H9 (cell line): ENCODE data around the gene HOXD8. TPM values are rescaled to one million over a fixed set of nuclear protein-coding genes. Genes with fewer than 3 reads are reported as not detected.

ENCODE experiments used
- DNase-seq: peaks from one replicate; pipeline ENCODE4 v3.0.0-alpha.2; 2017
- H2AFZ ChIP-seq: one replicate; pipeline ENCODE4 v1.6.1; 2013; ENCODE audit warnings: mild to moderate bottlenecking, low read length, control low read depth, moderate library complexity
- H2AK5ac ChIP-seq: 2 replicates; pipeline ENCODE4 v1.6.1; 2013; ENCODE audit warnings: low read length, control low read depth, mixed read lengths; ENCODE audit not compliant: insufficient read length
- H2BK120ac ChIP-seq: one replicate; pipeline ENCODE4 v1.6.1; 2013; ENCODE audit warnings: low read depth, mild to moderate bottlenecking, low read length, control low read depth, inconsistent platforms; ENCODE audit not compliant: poor library complexity, severe bottlenecking
- H2BK12ac ChIP-seq: 2 replicates; pipeline ENCODE4 v1.6.1; 2013; ENCODE audit warnings: low read length, control low read depth, mixed read lengths, low read depth; ENCODE audit not compliant: insufficient read length
- H2BK15ac ChIP-seq: 2 replicates; pipeline ENCODE4 v1.6.1; 2013; ENCODE audit warnings: low read depth, low read length, control low read depth
- H2BK20ac ChIP-seq: one replicate; pipeline ENCODE4 v1.6.1; 2013; ENCODE audit warnings: low read depth, mild to moderate bottlenecking, low read length, control low read depth, inconsistent platforms; ENCODE audit not compliant: poor library complexity, severe bottlenecking
- H2BK5ac ChIP-seq: 2 replicates; pipeline ENCODE4 v1.6.1; 2013; ENCODE audit warnings: low read length, control low read depth, mixed read lengths; ENCODE audit not compliant: insufficient read length
- H3K14ac ChIP-seq: 2 replicates; pipeline ENCODE4 v1.6.1; 2013; ENCODE audit warnings: low read length, control low read depth; ENCODE audit not compliant: insufficient read depth
- H3K18ac ChIP-seq: 2 replicates; pipeline ENCODE4 v1.6.1; 2013; ENCODE audit warnings: low read depth, mild to moderate bottlenecking, mixed read lengths, low read length, control low read depth; ENCODE audit not compliant: insufficient read length
- H3K23ac ChIP-seq: 2 replicates; pipeline ENCODE4 v1.6.1; 2013; ENCODE audit warnings: low read length, control low read depth, mixed read lengths, low read depth; ENCODE audit not compliant: insufficient read length
- H3K23me2 ChIP-seq: 2 replicates; pipeline ENCODE4 v1.6.1; 2013; ENCODE audit warnings: low read depth, mild to moderate bottlenecking, mixed read lengths, low read length, control low read depth; ENCODE audit not compliant: insufficient read length, poor library complexity, severe bottlenecking
- H3K27ac ChIP-seq: 2 replicates; pipeline ENCODE4 v1.5.1; 2013; ENCODE audit warnings: low read length, control low read depth, mixed read lengths, low read depth; ENCODE audit not compliant: insufficient read length
- H3K27me3 ChIP-seq: 2 replicates; pipeline ENCODE4 v1.6.1; 2013; ENCODE audit warnings: low read length, control low read depth, inconsistent platforms; ENCODE audit not compliant: insufficient read depth
- H3K4ac ChIP-seq: 2 replicates; pipeline ENCODE4 v1.6.1; 2013; ENCODE audit warnings: low read depth, mild to moderate bottlenecking, control low read depth, inconsistent platforms, low read length, moderate library complexity
- H3K4me1 ChIP-seq: 2 replicates; pipeline ENCODE4 v1.6.1; 2013; ENCODE audit warnings: low read length, control low read depth, inconsistent platforms; ENCODE audit not compliant: insufficient read depth
- H3K4me2 ChIP-seq: 2 replicates; pipeline ENCODE4 v1.6.1; 2013; ENCODE audit warnings: low read length, control low read depth, mixed read lengths; ENCODE audit not compliant: insufficient read length, insufficient read depth
- H3K56ac ChIP-seq: 2 replicates; pipeline ENCODE4 v1.6.1; 2013; ENCODE audit warnings: low read depth, mild to moderate bottlenecking, mixed read lengths, low read length, control low read depth; ENCODE audit not compliant: insufficient read length
- H3K79me1 ChIP-seq: 2 replicates; pipeline ENCODE4 v1.6.1; 2013; ENCODE audit warnings: low read depth, mild to moderate bottlenecking, moderate library complexity, low read length, control low read depth, inconsistent platforms; ENCODE audit not compliant: insufficient read depth, poor library complexity, severe bottlenecking
- H3K79me2 ChIP-seq: 2 replicates; pipeline ENCODE4 v1.6.1; 2013; ENCODE audit warnings: low read length, control low read depth, inconsistent platforms; ENCODE audit not compliant: insufficient read depth
- H3K9ac ChIP-seq: 2 replicates; pipeline ENCODE4 v1.6.1; 2013; ENCODE audit warnings: low read length, control low read depth, mixed read lengths; ENCODE audit not compliant: insufficient read length; ENCODE audit errors: extremely low read depth
- H3K9me3 ChIP-seq: one replicate; pipeline ENCODE4 v1.6.1; 2013; ENCODE audit warnings: low read depth, low read length, inconsistent platforms; ENCODE audit not compliant: control insufficient read depth
- H3T11ph ChIP-seq: one replicate; pipeline ENCODE4 v1.6.1; 2013; ENCODE audit warnings: mild to moderate bottlenecking, low read length, control low read depth, inconsistent platforms
- H4K20me1 ChIP-seq: one replicate; pipeline ENCODE4 v1.6.1; 2013; ENCODE audit not compliant: control insufficient read depth, insufficient read length, insufficient read depth
- H4K5ac ChIP-seq: 2 replicates; pipeline ENCODE4 v1.6.1; 2013; ENCODE audit warnings: low read depth, mild to moderate bottlenecking, mixed read lengths, low read length, control low read depth; ENCODE audit not compliant: insufficient read length
- H4K8ac ChIP-seq: replicated peaks from 2 replicates; pipeline ENCODE4 v1.6.1; 2013; ENCODE audit warnings: low read length, control low read depth, mixed read lengths, low read depth; ENCODE audit not compliant: insufficient read length
- H4K91ac ChIP-seq: 2 replicates; pipeline ENCODE4 v1.6.1; 2013; ENCODE audit warnings: low read depth, mild to moderate bottlenecking, moderate library complexity, mixed read lengths, low read length, control low read depth; ENCODE audit not compliant: insufficient read length
- H3K27ac Mint-ChIP-seq, 3 experiments: 2 replicates in 2 of 3; 3 replicates in 1 of 3; pipeline ENCODE4 v1.8.0; 2020 to 2021; ENCODE audit warnings: mixed read lengths in 3 of 3, mild to moderate bottlenecking in 1 of 3, moderate library complexity in 1 of 3
- H3K27me3 Mint-ChIP-seq: 2 replicates; pipeline ENCODE4 v1.8.0; 2021; ENCODE audit warnings: low read depth, mild to moderate bottlenecking, moderate library complexity, mixed read lengths
- H3K36me3 Mint-ChIP-seq, 3 experiments: 2 replicates in 2 of 3; 3 replicates in 1 of 3; pipeline ENCODE4 v1.8.0; 2020 to 2021; ENCODE audit warnings: low read depth in 3 of 3, mixed read lengths in 3 of 3; ENCODE audit not compliant: insufficient read depth in 1 of 3
- H3K4me1 Mint-ChIP-seq, 2 experiments: 2 replicates each; pipeline ENCODE4 v1.8.0; 2020; ENCODE audit warnings: mixed read lengths in 2 of 2
- H3K4me3 Mint-ChIP-seq, 2 experiments: 2 replicates in 1 of 2; 3 replicates in 1 of 2; pipeline ENCODE4 v1.8.0; 2020 to 2021; ENCODE audit warnings: mild to moderate bottlenecking in 2 of 2, mixed read lengths in 2 of 2, moderate library complexity in 1 of 2
- H3K9me3 Mint-ChIP-seq, 2 experiments: 2 replicates in 1 of 2; 3 replicates in 1 of 2; pipeline ENCODE4 v1.8.0; 2020; ENCODE audit warnings: mild to moderate bottlenecking in 2 of 2, mixed read lengths in 2 of 2, moderate library complexity in 1 of 2
- CTCF ChIP-seq: fragments of 200-600 bp; sonication (generic); conservative IDR thresholded peaks from 3 replicates; pipeline ENCODE4 v1.8.0; 2021; ENCODE audit warnings: antibody characterized with exemption, mild to moderate bottlenecking
- WGBS: extraction: QIAGEN DNeasy Blood & Tissue Kit; methylation state at CpG from one replicate; pipeline ENCODE4 v1.1.7; 2013; ENCODE audit warnings: missing lambda C conversion rate, low lambda C conversion rate, mixed read lengths; ENCODE audit not compliant: insufficient read length; ENCODE audit errors: extremely low coverage; 5-methylcytosine and 5-hydroxymethylcytosine counted together
- total RNA-seq: library from RNA; stranded (reverse); gene quantifications from 2 replicates; pipeline ENCODE4 v1.2.1, GENCODE V29; 2021

The HOXD8 gene
- total RNA-seq, 1 experiment from 2014 or later: not detected

GRCh38 chr2:176132205-176133171 lies 3.0 kb downstream of the HOXD8 start:
- H3K4me1 Mint-ChIP-seq: peaks cover 15 to 21% of the 10 kb centered on the region in 2 experiments
- no peak overlapping the region for H2AFZ ChIP-seq
- DNase-seq: no peak
- H2BK5ac ChIP-seq: no peak overlapping the region
- no peak overlapping the region for H2BK120ac ChIP-seq
- no peak overlapping the region for H3K4me2 ChIP-seq
- no peaks in the 10 kb centered on the region for H3K79me2 ChIP-seq
- no peak overlapping the region for H3K18ac ChIP-seq
- no peak overlapping the region for H2AK5ac ChIP-seq
- H3K4me3 Mint-ChIP-seq: no peak overlapping the region; a peak in 2 of 5 replicates
- H3K79me1 ChIP-seq: no peaks in the 10 kb centered on the region
- WGBS: no CpG with 5 or more reads among the region's 33 CpGs
- no peak overlapping the region for H3K4ac ChIP-seq
- H3K27me3 Mint-ChIP-seq: peaks cover 98% of the 10 kb centered on the region
- no peak overlapping the region for H3K9ac ChIP-seq
- H3K27ac ChIP-seq: no peak overlapping the region
- no peak overlapping the region for H4K91ac ChIP-seq
- H3K27ac Mint-ChIP-seq: no peak overlapping the region
- H3K9me3 ChIP-seq: no peaks in the 10 kb centered on the region
- H3K56ac ChIP-seq: no peak overlapping the region
- peaks cover 92% of the 10 kb centered on the region for H3K27me3 ChIP-seq
- no peak overlapping the region for H3K14ac ChIP-seq
- H3T11ph ChIP-seq: no peak overlapping the region
- H2BK15ac ChIP-seq: no peak overlapping the region
- H4K20me1 ChIP-seq: no peaks in the 10 kb centered on the region
- no peak overlapping the region for H3K23ac ChIP-seq
- no peak overlapping the region for H2BK20ac ChIP-seq
- no peak overlapping the region for H4K8ac ChIP-seq
- H3K36me3 Mint-ChIP-seq: no peaks in the 10 kb centered on the region; a peak in 1 of 7 replicates
- H3K23me2 ChIP-seq: peaks cover 8% of the 10 kb centered on the region
- H2BK12ac ChIP-seq: no peak overlapping the region
- no peak for TF ChIP-seq CTCF
- no peaks in the 10 kb centered on the region; the same call in 1 of the 2 replicates for H3K4me1 ChIP-seq
- peaks cover 4 to 13% of the 10 kb centered on the region in 2 experiments; a peak in 4 of 5 replicates for H3K9me3 Mint-ChIP-seq
- H4K5ac ChIP-seq: no peak overlapping the region
